Subcutaneous abdominal adipose tissue (tissue), 5 donors: ENCODE measurements around the gene TSC22D1.
"Not testable (repeated sequence)": the region's sequence is repeated elsewhere in the genome, so short reads cannot be mapped to it uniquely, and the experiment has no call there.

Source experiments
- H3K27ac ChIP-seq: one replicate; pipeline ENCODE4 v1.7.0; 2013; ENCODE audit warnings: low read depth, mild to moderate bottlenecking, inconsistent platforms, low read length, moderate library complexity
- H3K27me3 ChIP-seq, 5 donors: one replicate each; pipeline ENCODE4 v1.7.0; 2013; ENCODE audit warnings: low read length in 5 of 5, inconsistent platforms in 1 of 5; ENCODE audit not compliant: control insufficient read depth in 5 of 5, insufficient read depth in 4 of 5
- H3K36me3 ChIP-seq, 5 donors: one replicate each; pipeline ENCODE4 v1.7.0; 2013; ENCODE audit warnings: low read length in 5 of 5; ENCODE audit not compliant: control insufficient read depth in 5 of 5, insufficient read depth in 5 of 5
- H3K4me1 ChIP-seq, 5 donors: one replicate each; pipeline ENCODE4 v1.7.0; 2013; ENCODE audit warnings: low read length in 5 of 5, mild to moderate bottlenecking in 3 of 5, moderate library complexity in 1 of 5; ENCODE audit not compliant: control insufficient read depth in 5 of 5, insufficient read depth in 5 of 5
- H3K4me3 ChIP-seq, 5 donors: one replicate each; pipeline ENCODE4 v1.7.0; 2013; ENCODE audit warnings: low read length in 5 of 5, low read depth in 1 of 5
- H3K9ac ChIP-seq, 5 donors: one replicate each; pipeline ENCODE4 v1.7.0; 2013; ENCODE audit warnings: low read length in 5 of 5, mild to moderate bottlenecking in 4 of 5, moderate library complexity in 3 of 5
- H3K9me3 ChIP-seq, 5 donors: one replicate each; pipeline ENCODE4 v1.7.0; 2013; ENCODE audit warnings: low read length in 5 of 5; ENCODE audit not compliant: control insufficient read depth in 5 of 5
- donor health status: healthy.
- donor health status: healthy.
- donor health status: healthy.
- donor health status: healthy.
- donor health status: healthy.

TSC22D1 gene

GRCh38 chr13:44459674-44460073 is 116.5 kb downstream of the TSC22D1 start:
- no peaks in the 10 kb centered on the region for H3K9me3 ChIP-seq
- no peaks in the 10 kb centered on the region for H3K27me3 ChIP-seq
- no peak overlapping the region for H3K9ac ChIP-seq
- H3K4me3 ChIP-seq: no peak overlapping the region
- H3K4me1 ChIP-seq: no peaks in the 10 kb centered on the region
- H3K36me3 ChIP-seq: no peaks in the 10 kb centered on the region
- no peak overlapping the region for H3K27ac ChIP-seq

GRCh38 chr13:44458313-44458975 is 117.7 kb downstream of the TSC22D1 start:
- Histone ChIP-seq H3K27ac (no peak overlapping the region), H3K36me3 (no peaks in the 10 kb centered on the region), H3K9me3 (no peaks in the 10 kb centered on the region), H3K4me3 (no peak overlapping the region), H3K27me3 (no peaks in the 10 kb centered on the region), H3K4me1 (no peaks in the 10 kb centered on the region), H3K9ac (no peak overlapping the region)

- not testable (repeated sequence) for H3K4me1 ChIP-seq, H3K36me3 ChIP-seq, H3K9me3 ChIP-seq, H3K9ac ChIP-seq, H3K27me3 ChIP-seq, H3K27ac ChIP-seq, H3K4me3 ChIP-seq
Observed at GRCh38 chr13:44456212-44456611, 119.9 kb downstream of the TSC22D1 start.

GRCh38 chr13:44455769-44456168 is 120.4 kb downstream of the TSC22D1 start:
- no peaks in the 10 kb centered on the region for H3K27me3 ChIP-seq
- no peak overlapping the region for H3K9ac ChIP-seq
- no peak overlapping the region for H3K27ac ChIP-seq
- H3K36me3 ChIP-seq: no peaks in the 10 kb centered on the region
- no peaks in the 10 kb centered on the region for H3K4me1 ChIP-seq
- H3K9me3 ChIP-seq: no peaks in the 10 kb centered on the region
- no peak overlapping the region for H3K4me3 ChIP-seq

GRCh38 chr13:44453881-44454280 is 122.2 kb downstream of the TSC22D1 start:
- no peaks in the 10 kb centered on the region for H3K9me3 ChIP-seq
- H3K27ac ChIP-seq: no peak overlapping the region
- no peak overlapping the region for H3K9ac ChIP-seq
- no peaks in the 10 kb centered on the region for H3K4me1 ChIP-seq
- no peaks in the 10 kb centered on the region for H3K36me3 ChIP-seq
- H3K27me3 ChIP-seq: no peaks in the 10 kb centered on the region
- H3K4me3 ChIP-seq: no peak overlapping the region

- Histone ChIP-seq H3K36me3 (no peaks in the 10 kb centered on the region), H3K4me1 (no peaks in the 10 kb centered on the region), H3K4me3 (no peak overlapping the region), H3K9ac (no peak overlapping the region), H3K27ac (no peak overlapping the region), H3K27me3 (no peaks in the 10 kb centered on the region), H3K9me3 (no peaks in the 10 kb centered on the region)
Observed at GRCh38 chr13:44453069-44453468, 123.1 kb downstream of the TSC22D1 start.

- Histone ChIP-seq H3K27me3 (no peaks in the 10 kb centered on the region), H3K9me3 (no peaks in the 10 kb centered on the region), H3K4me3 (no peak overlapping the region), H3K27ac (no peak overlapping the region), H3K9ac (no peak overlapping the region), H3K4me1 (no peaks in the 10 kb centered on the region), H3K36me3 (no peaks in the 10 kb centered on the region)
Observed at GRCh38 chr13:44452418-44452817, 123.7 kb downstream of the TSC22D1 start.

GRCh38 chr13:44451651-44452050 is 124.5 kb downstream of the TSC22D1 start:
- H3K36me3 ChIP-seq: no peaks in the 10 kb centered on the region
- no peaks in the 10 kb centered on the region for H3K4me1 ChIP-seq
- no peak overlapping the region for H3K9ac ChIP-seq
- no peaks in the 10 kb centered on the region for H3K27me3 ChIP-seq
- H3K4me3 ChIP-seq: no peak overlapping the region
- H3K9me3 ChIP-seq: no peaks in the 10 kb centered on the region
- H3K27ac ChIP-seq: no peak overlapping the region

GRCh38 chr13:44451126-44451525 is 125.0 kb downstream of the TSC22D1 start:
- H3K9me3 ChIP-seq: no peaks in the 10 kb centered on the region
- H3K4me3 ChIP-seq: no peak overlapping the region
- no peaks in the 10 kb centered on the region for H3K36me3 ChIP-seq
- H3K4me1 ChIP-seq: no peaks in the 10 kb centered on the region
- H3K27ac ChIP-seq: no peak overlapping the region
- no peaks in the 10 kb centered on the region for H3K27me3 ChIP-seq
- H3K9ac ChIP-seq: no peak overlapping the region

- Histone ChIP-seq H3K36me3 (no peaks in the 10 kb centered on the region), H3K27ac (no peak overlapping the region), H3K4me3 (no peak overlapping the region), H3K27me3 (no peaks in the 10 kb centered on the region), H3K9ac (no peak overlapping the region), H3K9me3 (no peaks in the 10 kb centered on the region), H3K4me1 (no peaks in the 10 kb centered on the region)
Observed at GRCh38 chr13:44449999-44450821, 125.9 kb downstream of the TSC22D1 start.
